Fibroblast of mammary gland (primary cell): ENCODE data around the gene TNS3.

Experiments
- DNase-seq: peaks from one replicate; pipeline ENCODE4 v3.0.0-alpha.2; 2010; ENCODE audit warnings: low read depth
- H3K4me3 ChIP-seq: 2 replicates; pipeline ENCODE4 v1.5.1; 2011; ENCODE audit warnings: low read depth, mild to moderate bottlenecking, low read length, moderate library complexity; ENCODE audit not compliant: control insufficient read depth
- TF ChIP-seq, protein P1 (sequence below): conservative IDR thresholded peaks from 2 replicates; pipeline ENCODE4 v1.5.1; 2011; ENCODE audit warnings: low read depth, low read length, inconsistent platforms; ENCODE audit not compliant: control insufficient read depth, insufficient read depth

Gene TNS3

DNA sequence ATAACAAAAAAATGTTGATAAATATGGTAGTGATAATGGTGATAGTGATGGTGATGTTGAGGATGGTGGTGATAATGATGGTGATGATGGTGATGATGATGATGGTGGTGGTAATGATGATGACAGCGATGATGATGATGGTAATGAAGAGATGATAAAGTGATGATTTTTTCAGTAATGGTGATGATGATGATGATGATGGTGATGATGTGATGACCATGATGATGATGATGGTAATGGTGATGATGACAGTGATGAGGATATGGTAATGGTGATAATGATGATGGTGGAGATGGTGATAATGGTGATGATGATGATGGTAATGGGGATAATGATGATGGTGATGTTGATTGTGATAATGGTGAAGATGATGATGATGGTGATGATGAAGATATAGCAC is 321.6 kb downstream of the TNS3 start:
- TF ChIP-seq, protein P1, sequence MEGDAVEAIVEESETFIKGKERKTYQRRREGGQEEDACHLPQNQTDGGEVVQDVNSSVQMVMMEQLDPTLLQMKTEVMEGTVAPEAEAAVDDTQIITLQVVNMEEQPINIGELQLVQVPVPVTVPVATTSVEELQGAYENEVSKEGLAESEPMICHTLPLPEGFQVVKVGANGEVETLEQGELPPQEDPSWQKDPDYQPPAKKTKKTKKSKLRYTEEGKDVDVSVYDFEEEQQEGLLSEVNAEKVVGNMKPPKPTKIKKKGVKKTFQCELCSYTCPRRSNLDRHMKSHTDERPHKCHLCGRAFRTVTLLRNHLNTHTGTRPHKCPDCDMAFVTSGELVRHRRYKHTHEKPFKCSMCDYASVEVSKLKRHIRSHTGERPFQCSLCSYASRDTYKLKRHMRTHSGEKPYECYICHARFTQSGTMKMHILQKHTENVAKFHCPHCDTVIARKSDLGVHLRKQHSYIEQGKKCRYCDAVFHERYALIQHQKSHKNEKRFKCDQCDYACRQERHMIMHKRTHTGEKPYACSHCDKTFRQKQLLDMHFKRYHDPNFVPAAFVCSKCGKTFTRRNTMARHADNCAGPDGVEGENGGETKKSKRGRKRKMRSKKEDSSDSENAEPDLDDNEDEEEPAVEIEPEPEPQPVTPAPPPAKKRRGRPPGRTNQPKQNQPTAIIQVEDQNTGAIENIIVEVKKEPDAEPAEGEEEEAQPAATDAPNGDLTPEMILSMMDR: no peak
- no peak for DNase-seq
- H3K4me3 ChIP-seq: no peak overlapping the region

DNA sequence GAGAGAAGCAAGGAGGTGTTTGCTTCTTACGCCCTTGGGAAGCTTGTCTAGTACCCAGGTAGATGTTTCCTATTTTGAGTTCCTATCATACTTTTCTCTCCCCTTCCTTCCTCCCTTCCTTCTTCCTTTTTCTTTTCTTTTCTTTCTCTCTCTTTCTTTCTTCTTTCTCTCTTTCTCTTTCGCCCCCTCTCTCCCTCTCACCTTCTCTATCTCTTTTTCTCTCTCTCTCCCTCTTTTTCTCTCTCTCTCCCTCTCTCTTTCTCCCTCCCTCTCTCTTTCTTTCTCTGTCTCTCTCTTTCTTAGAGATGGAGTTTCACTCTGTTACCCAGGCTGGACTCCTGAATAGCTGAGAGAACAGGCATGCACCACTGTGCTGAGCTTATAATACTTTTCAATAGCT is 322.2 kb downstream of the TNS3 start:
- DNase-seq: no peak
- no peak overlapping the region for H3K4me3 ChIP-seq
- TF ChIP-seq, protein P1: no peak

DNA sequence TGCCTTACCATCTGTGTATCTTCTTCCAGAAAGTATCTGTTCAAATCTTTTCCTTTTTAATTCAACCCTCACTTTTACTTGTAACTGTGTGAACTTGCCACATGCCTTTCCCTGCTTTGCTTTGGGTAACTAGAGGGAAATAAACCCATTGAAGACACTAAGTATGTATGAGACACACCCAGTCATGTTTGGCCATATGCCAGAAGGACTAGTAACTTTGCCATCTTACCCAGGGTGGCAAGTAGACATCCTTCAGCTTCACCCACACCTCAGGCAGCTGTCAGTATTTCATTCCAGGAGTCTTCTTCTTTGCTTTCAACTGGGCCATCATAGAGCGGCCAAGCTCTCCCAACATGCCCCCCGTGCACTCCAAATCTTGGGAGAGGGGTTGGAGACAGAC is 323.1 kb downstream of the TNS3 start:
- TF ChIP-seq, protein P1: no peak
- H3K4me3 ChIP-seq: no peak overlapping the region
- no peak for DNase-seq

DNA sequence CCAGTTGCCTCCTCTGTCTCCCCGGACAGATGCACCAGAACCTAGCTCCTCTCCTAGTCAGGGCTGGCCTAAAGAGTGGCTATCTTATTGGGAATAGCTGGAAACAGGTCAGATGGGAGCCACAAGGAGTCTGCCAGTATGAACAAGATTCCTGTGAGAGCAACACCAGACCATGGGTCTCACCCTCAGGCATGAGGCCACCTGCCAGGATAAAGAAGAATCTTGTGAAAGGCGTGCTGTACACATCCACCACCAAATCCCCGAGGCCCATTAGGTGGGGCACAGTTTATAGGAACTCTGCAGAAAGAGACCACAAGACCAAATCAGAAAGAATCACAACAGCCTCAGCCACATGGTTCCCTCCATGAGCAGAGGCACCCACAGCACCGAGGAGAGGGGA is 325.9 kb downstream of the TNS3 start:
- no peak overlapping the region for H3K4me3 ChIP-seq
- TF ChIP-seq, protein P1: no peak
- DNase-seq: no peak

DNA sequence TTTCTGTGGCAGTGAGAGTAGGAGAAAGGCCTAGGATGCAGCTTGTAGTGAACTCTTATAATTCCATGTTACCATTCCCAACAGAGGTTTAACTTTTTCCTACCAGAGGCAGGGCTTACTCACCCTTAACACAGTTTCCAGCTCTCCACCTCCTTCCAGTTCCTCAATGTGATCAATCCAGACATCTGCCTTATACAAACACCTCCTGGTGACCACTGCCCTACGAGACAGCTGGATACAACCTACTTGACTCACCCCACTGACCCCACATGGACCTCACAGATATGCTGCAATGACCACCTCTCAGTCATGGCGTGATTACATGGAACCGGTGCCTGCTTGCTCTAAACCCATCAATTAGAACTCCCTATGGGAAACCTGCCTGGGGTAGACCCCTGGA is 326.5 kb downstream of the TNS3 start:
- no peak overlapping the region for H3K4me3 ChIP-seq
- DNase-seq: peak; percentile 39
- TF ChIP-seq, protein P1: no peak

DNA sequence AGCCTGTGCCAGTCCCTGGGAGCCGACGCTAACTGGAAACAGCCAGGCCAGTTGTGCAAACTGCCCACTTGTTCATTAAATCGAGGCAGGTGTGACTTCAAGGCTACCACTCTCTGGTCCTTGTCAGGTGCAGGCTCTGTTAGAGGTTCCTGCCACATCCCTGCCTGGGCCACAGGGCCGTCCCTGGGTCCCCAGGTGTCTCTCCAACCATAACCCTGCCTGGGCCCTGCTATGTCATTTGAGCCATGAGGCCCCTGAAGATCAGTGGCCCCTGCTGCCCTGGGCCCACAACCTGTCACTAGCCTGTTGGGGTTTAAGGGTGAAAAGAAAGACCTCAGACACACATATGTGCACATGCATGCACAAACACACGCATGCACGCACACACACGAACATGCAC is 326.9 kb downstream of the TNS3 start:
- DNase-seq: no peak
- TF ChIP-seq, protein P1: no peak
- no peak overlapping the region for H3K4me3 ChIP-seq

DNA sequence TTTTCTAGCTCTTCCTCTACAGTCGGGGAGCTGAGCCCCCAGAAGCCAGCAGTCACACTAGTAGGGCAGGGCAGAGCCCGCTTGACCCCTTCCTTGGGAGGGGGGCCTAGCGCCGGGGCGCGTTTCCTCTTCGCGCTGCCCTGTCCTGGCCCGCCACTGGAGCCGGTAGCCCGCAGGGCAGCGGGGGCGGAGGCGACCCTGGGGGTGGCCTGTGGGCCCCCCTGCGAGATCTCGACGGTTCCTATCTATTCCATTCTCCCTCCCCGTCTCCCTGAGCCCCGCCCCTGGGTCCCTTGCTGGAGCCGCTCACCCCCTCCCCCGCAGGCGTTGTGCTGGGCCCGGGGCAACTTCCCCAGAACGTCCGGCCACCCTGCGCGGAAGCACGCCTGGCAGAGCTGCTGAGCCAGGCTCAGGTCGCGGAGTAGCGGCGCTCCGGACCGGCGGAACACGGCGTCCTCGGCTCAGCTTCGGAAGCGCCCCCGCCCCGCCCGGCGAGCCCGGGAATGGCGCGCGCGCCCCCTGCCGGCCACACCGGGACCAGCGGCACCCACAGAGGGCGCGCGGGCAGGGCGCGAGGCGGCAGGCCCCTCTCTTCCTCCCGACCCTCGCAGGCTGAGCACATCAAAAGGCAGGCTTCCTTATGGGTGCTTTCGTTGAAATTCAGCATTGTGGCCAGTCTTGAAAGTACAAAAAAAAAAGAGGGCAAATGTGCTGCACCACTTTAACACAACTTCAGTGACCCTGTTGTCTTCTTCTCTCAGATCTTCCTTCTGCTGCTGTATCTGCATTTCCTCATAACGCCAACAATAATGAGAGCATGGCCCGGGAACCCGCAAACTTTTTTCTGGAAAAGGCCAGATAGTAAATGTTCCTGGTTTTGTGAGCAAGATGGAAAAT is 327.6 kb downstream of the TNS3 start:
- peak overlapping the region; percentile 57 for H3K4me3 ChIP-seq
- DNase-seq: peak; percentile 48
- TF ChIP-seq, protein P1: no peak
